Aorta (tissue), 5 donors: ENCODE data around the gene FAM151A. TPM values are rescaled to one million over a fixed set of nuclear protein-coding genes. Genes with fewer than 3 reads are reported as not detected.

Experiments used
- ATAC-seq: fragments of 200-7000 bp; cut with Tn5 transposase; one replicate; pipeline ENCODE4 v1.9.1; 2022; ENCODE audit warnings: moderate library complexity; ENCODE audit not compliant: low FRiP score
- DNase-seq, 2 donors: peaks; one replicate each; pipeline ENCODE4 v3.0.0-alpha.2; 2020
- H3K27ac ChIP-seq, 2 donors: one replicate each; pipeline ENCODE4 v1.5.1; 2013; ENCODE audit warnings: low read length in 2 of 2, mild to moderate bottlenecking in 2 of 2, moderate library complexity in 2 of 2, control low read depth in 1 of 2, inconsistent platforms in 1 of 2, low read depth in 1 of 2
- H3K27me3 ChIP-seq, 2 donors: one replicate each; pipeline ENCODE4 v1.6.1; 2013; ENCODE audit warnings: control low read depth in 1 of 2, low read length in 1 of 2, mild to moderate bottlenecking in 1 of 2, moderate library complexity in 1 of 2; ENCODE audit not compliant: insufficient read depth in 2 of 2, control insufficient read depth in 1 of 2
- H3K36me3 ChIP-seq, 2 donors: one replicate each; pipeline ENCODE4 v1.6.1; 2013; ENCODE audit warnings: control low read depth in 1 of 2, low read length in 1 of 2, mild to moderate bottlenecking in 1 of 2; ENCODE audit not compliant: insufficient read depth in 2 of 2, control insufficient read depth in 1 of 2
- H3K4me1 ChIP-seq, 2 donors: one replicate each; pipeline ENCODE4 v1.6.1; 2013; ENCODE audit warnings: low read length in 2 of 2, control low read depth in 1 of 2, mild to moderate bottlenecking in 1 of 2, moderate library complexity in 1 of 2; ENCODE audit not compliant: insufficient read depth in 2 of 2, control insufficient read depth in 1 of 2
- H3K4me3 ChIP-seq, 2 donors: one replicate each; pipeline ENCODE4 v1.5.1; 2013; ENCODE audit warnings: low read length in 2 of 2, control low read depth in 1 of 2, mild to moderate bottlenecking in 1 of 2
- H3K9me3 ChIP-seq: one replicate; pipeline ENCODE4 v1.6.1; 2013; ENCODE audit warnings: mild to moderate bottlenecking, low read length; ENCODE audit not compliant: control insufficient read depth
- WGBS, 2 donors: extraction: QIAGEN DNeasy Blood & Tissue Kit; methylation state at CpG; one replicate each; pipeline ENCODE4 v1.1.7; 2013; 5-methylcytosine and 5-hydroxymethylcytosine counted together
- intact Hi-C, 2 donors: fragments of 100-400 bp; cut with DNase I; formaldehyde crosslinking; loops; one replicate each; pipeline versions ENCODE4 v1.14.2 to v1.15.0; 2022
- polyA plus RNA-seq, 2 donors: library from polyadenylated mRNA; stranded (reverse); fragments of 200-250 nt; gene quantifications; one replicate each; pipeline ENCODE4 v1.2.3, GENCODE V29; 2013
- total RNA-seq, 2 donors: library from RNA; stranded (reverse); fragmentation: NEBNext Ultra II Directional; extraction: Animal tissue kit (Norgen Biotek cat#: 25700); gene quantifications; one replicate each; pipeline ENCODE4 v1.2.1, GENCODE V29; 2021
- donor health status: healthy with polysubstance abuse.
- donor health status: Bipolar disorder and iron deficiency.
- donor health status: DM: no; HTN: no; CAD: no.
- donor health status: DM: no; HTN: no; CAD: no.
- donor health status: DM: yes; HTN: yes; CAD: no.

FAM151A gene
- total and polyA plus RNA-seq, 4 donors, result 0.08 TPM; not detected in 3

DNA sequence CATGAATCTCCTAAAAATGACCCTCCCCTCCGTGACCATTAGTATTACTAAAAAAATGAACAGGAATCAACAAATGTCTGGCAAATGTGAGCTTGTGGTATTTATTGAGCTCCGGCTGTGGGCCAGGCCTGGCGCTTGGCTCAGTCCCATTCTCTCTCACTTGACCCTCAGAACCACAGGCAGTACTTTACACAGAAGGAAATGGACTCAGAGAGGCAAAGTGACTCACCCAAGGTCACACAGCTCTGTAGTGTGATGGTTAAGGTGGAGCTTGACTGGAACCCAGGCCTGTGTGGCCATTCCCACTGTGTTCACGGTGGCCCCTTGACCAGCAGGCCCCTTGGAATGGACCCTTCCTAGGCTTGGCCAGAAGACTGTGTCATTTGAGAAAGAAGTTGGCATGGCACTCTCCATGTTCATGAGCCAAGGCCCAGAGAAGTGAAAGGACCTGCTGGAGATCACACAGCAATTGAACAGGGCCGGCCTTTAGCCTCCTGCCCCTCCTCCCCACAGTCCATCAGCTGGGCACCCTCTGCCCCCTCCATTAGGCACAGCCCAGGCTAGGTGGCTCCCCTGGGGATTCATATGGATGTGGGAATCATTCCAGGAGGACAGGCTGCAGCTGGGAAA, 32.1 kb downstream of the FAM151A start:
- Histone ChIP-seq H3K27me3 (no peaks in the 10 kb centered on the region), H3K4me1 (no peaks in the 10 kb centered on the region), H3K27ac (no peak overlapping the region), H3K4me3 (no peak overlapping the region), H3K9me3 (no peaks in the 10 kb centered on the region), H3K36me3 (peaks cover 0 to 5% of the 10 kb centered on the region in 2 donors)
- intact Hi-C loops, result no loop called here
- 91 to 93% methylated on average over 5 of the region's 5 CpGs for WGBS, 2 donors
- DNase-seq, result no peak
- ATAC-seq, result no peak

DNA sequence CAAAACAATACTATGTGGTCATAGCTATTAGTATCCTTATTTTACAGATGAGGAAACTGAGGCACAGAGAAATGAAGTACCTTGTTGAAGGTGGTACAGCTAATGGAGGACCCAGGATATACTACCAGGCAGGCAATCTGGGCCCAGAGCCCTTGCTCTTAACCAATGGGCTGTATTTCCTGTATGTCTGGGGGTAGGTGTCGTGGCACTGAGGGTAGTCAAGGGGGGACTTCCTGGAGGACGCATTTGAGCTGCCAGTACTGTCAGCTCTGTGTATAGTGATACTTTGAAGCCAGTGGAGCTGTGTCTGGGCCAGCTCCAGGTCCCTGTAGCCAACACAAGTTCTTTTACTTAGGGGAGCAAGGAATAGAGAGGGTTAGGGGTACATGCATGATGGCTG, 34.9 kb downstream of the FAM151A start:
- H3K4me1 ChIP-seq, result no peaks in the 10 kb centered on the region
- intact Hi-C loops, result no loop called here
- no peak overlapping the region for H3K4me3 ChIP-seq
- no peak overlapping the region for H3K27ac ChIP-seq
- ATAC-seq (no peak), DNase-seq (no peak)
- H3K36me3 ChIP-seq, result no peaks in the 10 kb centered on the region
- no peaks in the 10 kb centered on the region for H3K27me3 ChIP-seq
- 87 to 89% methylated on average over 2 of the region's 2 CpGs for WGBS, 2 donors
- H3K9me3 ChIP-seq, result no peaks in the 10 kb centered on the region

DNA sequence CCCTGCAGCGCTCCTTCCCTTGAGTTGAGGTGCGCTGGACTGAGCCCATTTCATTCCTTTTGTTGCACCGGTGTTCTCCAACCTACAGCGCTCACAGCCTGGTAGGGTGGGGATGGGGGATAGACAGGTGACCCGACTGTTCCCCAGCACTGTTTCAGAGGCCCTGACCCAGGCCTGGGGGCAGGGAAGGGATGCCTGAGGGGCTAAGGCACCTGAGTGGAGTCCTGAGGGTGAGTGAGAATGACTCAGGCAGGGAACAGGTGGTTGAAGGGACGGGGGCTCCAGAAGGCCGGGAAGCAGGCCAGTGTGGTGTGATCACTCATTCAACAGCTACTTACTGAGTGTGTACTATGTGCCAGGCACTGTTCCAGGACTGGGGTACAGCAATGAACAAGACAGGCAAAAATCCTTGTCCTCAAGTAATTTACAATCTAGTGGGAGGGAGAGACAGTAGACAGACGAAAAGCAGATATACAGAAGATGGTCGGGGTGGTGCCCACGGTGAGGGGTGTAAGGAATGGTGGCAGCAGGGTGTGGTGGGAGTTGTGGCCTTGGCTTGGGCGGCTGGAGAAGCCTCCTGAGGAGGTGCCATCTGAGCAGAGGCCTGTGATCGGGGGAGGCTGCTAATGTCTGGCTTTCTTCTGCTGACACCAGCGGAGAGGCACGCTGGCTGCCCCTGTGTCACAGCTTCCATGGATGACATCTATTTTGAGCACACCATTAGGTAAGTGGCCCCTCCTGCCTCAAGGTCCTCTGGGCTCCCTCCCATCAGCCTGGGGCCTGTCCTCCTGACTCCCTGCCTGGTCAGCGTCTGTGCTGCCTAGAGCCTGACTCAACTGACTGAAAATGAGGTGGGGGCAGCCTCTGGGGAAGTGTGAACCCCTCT, 37.9 kb downstream of the FAM151A start:
- no peak overlapping the region for H3K27ac ChIP-seq
- ATAC-seq (no peak), DNase-seq (no peak)
- H3K4me3 ChIP-seq, result no peak overlapping the region
- H3K9me3 ChIP-seq, result no peaks in the 10 kb centered on the region
- no peaks in the 10 kb centered on the region for H3K36me3 ChIP-seq
- intact Hi-C loops, result no loop called here
- H3K27me3 ChIP-seq, result no peaks in the 10 kb centered on the region
- 95 to 96% methylated on average over 15 of the region's 15 CpGs for WGBS, 2 donors
- H3K4me1 ChIP-seq, result peaks cover 0 to 2% of the 10 kb centered on the region in 2 donors

DNA sequence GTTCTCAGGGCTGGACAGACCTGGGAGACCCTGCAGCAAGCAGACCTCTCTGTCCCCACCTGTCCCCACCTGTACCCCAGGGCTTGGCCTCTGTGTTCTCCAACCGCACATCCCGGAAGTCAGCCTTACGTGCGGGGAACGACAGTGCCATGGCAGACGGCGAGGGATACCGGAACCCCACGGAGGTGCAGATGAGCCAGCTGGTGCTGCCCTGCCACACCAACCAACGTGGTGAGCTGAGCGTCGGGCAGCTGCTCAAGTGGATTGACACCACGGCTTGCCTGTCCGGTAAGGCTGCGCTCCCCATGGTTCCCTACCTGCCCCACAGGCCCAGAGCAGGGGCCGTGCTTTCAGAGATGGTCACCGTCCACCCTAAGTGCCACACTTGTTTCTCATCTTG, 38.8 kb downstream of the FAM151A start:
- no peak overlapping the region for H3K4me3 ChIP-seq
- WGBS, 2 donors, result 96 to 97% methylated on average over 17 of the region's 17 CpGs
- no peaks in the 10 kb centered on the region for H3K9me3 ChIP-seq
- intact Hi-C loops, result loop anchor here (5.0 kb wide), 2 partner anchors 37 to 63 kb away; partner anchors contain the start of gene ACOT11 (in 2 of the 2)
- H3K4me1 ChIP-seq, result peaks cover 0 to 2% of the 10 kb centered on the region in 2 donors
- DNase-seq (no peak), ATAC-seq (no peak)
- H3K27ac ChIP-seq, result no peak overlapping the region
- no peaks in the 10 kb centered on the region for H3K27me3 ChIP-seq
- H3K36me3 ChIP-seq, result no peaks in the 10 kb centered on the region

DNA sequence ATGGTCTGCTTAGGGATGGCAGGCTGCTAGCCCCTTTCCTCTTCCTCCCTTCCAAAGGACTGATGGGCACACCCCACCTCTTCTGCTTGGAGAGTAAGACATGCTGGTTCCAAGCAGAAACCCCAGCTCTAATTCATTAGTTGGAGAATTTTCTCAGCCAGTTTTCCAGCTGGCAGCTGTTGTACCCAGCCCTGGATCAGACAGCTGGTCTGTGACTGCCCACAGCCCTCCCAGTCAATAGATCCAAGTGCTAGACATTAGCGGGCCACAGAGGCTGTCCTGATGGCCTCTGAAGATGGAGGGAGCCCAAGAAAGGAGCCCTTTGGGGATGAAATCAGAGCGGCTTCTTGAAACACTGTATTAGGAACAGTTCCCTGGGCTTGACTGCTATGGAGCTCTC, 39.5 kb downstream of the FAM151A start:
- Histone ChIP-seq H3K4me1 (peaks cover 0 to 2% of the 10 kb centered on the region in 2 donors), H3K36me3 (no peaks in the 10 kb centered on the region), H3K27ac (no peak overlapping the region), H3K4me3 (no peak overlapping the region), H3K9me3 (no peaks in the 10 kb centered on the region), H3K27me3 (no peaks in the 10 kb centered on the region)
- WGBS, 2 donors, result 44 to 51% methylated on average over 2 of the region's 2 CpGs
- DNase-seq (no peak), ATAC-seq (no peak)
- intact Hi-C loops, result loop anchor here (5.0 kb wide), 2 partner anchors 37 to 63 kb away; partner anchors contain the start of gene ACOT11 (in 2 of the 2)

DNA sequence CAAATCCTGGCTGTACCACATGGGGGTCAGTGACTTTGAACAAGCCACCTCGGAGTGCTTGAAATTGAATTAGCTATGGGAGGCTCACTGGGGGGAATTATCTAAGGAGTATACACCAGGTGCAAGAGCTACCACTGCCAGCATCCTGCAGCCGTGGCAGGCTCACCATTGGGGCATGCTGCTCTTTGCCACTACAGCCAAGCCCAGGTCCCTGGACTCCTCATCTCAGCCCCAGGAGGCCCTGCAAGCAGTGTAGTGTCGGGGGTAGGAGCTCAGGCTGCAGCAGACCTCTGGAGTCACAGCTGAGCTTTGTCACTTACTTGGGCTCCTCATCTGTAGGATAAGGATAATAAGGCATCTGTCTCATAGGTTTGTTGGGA, 40.0 kb downstream of the FAM151A start:
- WGBS, 2 donors, result 92 to 97% methylated on average over 3 of the region's 3 CpGs
- intact Hi-C loops, result loop anchor here (5.0 kb wide), 2 partner anchors 36 to 64 kb away; partner anchors contain the start of gene ACOT11 (in 2 of the 2)

DNA sequence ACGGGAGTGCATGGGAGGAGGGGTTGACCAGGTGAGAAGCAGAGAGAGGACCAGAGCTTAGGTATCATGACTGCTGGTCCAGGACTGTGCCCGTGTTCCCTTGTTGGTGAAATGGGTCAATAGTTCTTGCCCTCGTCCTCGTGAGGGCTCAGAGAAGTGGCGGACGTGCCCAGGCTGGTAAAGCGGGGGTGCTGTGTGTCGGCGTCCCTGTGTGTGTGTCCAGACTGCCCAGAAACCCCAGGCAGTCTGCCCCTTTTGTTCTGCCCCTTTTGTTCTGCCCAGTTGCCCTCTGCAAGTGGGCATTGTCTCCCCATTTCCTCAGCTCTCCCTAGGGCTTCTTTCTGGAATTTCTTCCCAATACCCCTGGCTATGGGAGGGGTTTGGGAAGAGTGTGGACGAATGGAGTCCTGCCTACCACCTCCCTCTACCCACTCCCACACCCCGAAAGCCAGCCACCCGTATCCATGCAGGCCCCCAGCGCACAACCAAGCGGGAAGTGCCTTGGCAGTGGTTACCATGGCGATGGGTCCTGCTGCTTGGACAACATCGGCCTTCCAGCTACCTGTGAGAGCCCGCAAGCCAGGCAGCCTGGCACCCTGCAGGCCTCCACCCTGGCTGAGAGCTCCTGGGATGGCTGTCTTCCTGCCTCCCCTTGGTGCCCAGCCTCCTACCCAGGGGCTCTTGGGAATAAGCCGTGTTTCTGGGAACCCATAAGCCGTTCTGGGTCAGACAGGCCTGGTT, 40.6 kb downstream of the FAM151A start:
- Histone ChIP-seq H3K36me3 (no peaks in the 10 kb centered on the region), H3K27me3 (no peaks in the 10 kb centered on the region), H3K27ac (peak overlapping the region; percentile 15 to 79), H3K9me3 (no peaks in the 10 kb centered on the region), H3K4me3 (no peak overlapping the region), H3K4me1 (peaks cover 0 to 2% of the 10 kb centered on the region in 2 donors)
- DNase-seq (no peak), ATAC-seq (no peak)
- intact Hi-C loops, result loop anchor here (5.0 kb wide), 2 partner anchors 35 to 65 kb away; partner anchors contain the start of gene ACOT11 (in 2 of the 2)
- 89 to 90% methylated on average over 19 of the region's 19 CpGs for WGBS, 2 donors

More for the DNA sequence above, 40.0 kb downstream of the FAM151A start:
- H3K27me3 ChIP-seq, result no peaks in the 10 kb centered on the region
- H3K27ac ChIP-seq, result no peak overlapping the region
- no peak for DNase-seq
- H3K9me3 ChIP-seq, result no peaks in the 10 kb centered on the region
- no peak for ATAC-seq
- H3K36me3 ChIP-seq, result no peaks in the 10 kb centered on the region
- H3K4me3 ChIP-seq, result no peak overlapping the region
- H3K4me1 ChIP-seq, result peaks cover 0 to 2% of the 10 kb centered on the region in 2 donors

DNA sequence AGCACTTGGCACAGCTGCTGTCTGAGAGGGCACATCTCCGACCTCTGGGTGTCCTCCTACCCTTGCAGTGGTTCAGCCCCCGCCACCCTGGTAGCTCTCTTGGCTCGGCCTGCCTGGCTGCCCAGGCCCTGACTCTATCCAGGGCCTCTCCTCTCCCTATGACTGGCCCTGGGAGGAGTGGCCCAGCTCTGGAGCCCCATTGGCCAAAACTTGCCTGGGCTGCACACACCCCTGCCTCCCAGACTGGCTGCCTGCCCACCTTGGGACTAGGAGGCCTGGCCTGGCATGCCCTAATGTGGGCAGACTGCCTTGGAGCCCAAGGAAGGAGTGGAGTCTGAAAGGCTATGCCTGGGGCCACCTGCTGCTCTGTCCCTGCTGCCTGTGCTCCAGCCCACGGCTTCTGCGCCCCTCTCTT, 41.7 kb downstream of the FAM151A start:
- ATAC-seq (peak; percentile 96), DNase-seq (peak; percentile 96 to 98)
- intact Hi-C loops, result loop anchor here (5.0 kb wide), 2 partner anchors 34 to 66 kb away; partner anchors contain the start of gene ACOT11 (in 2 of the 2)
- WGBS, 2 donors, result 0 to 7% methylated on average over 5 of the region's 5 CpGs
- no peaks in the 10 kb centered on the region for H3K27me3 ChIP-seq
- H3K4me1 ChIP-seq, result peaks cover 0 to 2% of the 10 kb centered on the region in 2 donors
- H3K27ac ChIP-seq, result peak overlapping the region; percentile 15 to 97
- no peaks in the 10 kb centered on the region for H3K9me3 ChIP-seq
- no peaks in the 10 kb centered on the region for H3K36me3 ChIP-seq
- no peak overlapping the region for H3K4me3 ChIP-seq
